ENCODE results near the gene CORO2A.

DNA sequence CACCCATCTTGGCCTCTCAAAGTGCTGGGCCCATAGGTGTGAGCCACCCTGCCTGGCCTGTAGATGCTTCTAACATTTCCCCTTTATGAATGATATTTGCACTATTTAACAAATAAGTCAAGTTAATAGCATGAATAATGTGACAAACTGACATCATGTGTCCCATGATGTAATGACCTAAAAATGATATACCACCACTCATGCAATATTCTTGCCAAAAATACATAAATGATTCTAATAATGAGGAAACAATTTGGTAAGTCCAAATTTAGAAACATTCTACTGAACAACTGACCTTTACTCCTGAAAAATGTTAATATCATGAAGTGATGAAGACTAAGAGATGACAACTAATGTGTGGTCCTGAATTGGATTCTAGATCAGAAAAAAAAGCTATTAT lies 39.9 kb downstream of the CORO2A start:
- TF ChIP-seq DNMT1 (CRISPR knock-in tag; IDR thresholded peaks at IDR 0.05) (no peak), ATF7-NPFF (CRISPR knock-in tag; IDR thresholded peaks at IDR 0.05; ENCODE audit: low read depth) (no peak), SIN3A (IDR thresholded peaks at IDR 0.05; ENCODE audit: borderline replicate concordance, low read depth, low read length) (no peak), HDAC1 (CRISPR knock-in tag; IDR thresholded peaks at IDR 0.05) (no peak), POLR2AphosphoS5 (IDR thresholded peaks at IDR 0.05; ENCODE audit: low read depth, low read length) (no peak)
- TF ChIP-seq, protein P1, sequence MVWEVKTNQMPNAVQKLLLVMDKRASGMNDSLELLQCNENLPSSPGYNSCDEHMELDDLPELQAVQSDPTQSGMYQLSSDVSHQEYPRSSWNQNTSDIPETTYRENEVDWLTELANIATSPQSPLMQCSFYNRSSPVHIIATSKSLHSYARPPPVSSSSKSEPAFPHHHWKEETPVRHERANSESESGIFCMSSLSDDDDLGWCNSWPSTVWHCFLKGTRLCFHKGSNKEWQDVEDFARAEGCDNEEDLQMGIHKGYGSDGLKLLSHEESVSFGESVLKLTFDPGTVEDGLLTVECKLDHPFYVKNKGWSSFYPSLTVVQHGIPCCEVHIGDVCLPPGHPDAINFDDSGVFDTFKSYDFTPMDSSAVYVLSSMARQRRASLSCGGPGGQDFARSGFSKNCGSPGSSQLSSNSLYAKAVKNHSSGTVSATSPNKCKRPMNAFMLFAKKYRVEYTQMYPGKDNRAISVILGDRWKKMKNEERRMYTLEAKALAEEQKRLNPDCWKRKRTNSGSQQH (CRISPR knock-in tag; IDR thresholded peaks at IDR 0.05; ENCODE audit: low read depth) = no peak

Measured in HepG2 (cell line).